Medulla oblongata (tissue), 1 donor: ENCODE measurements around the gene SPHK1.

Experiments used
- DNase-seq: peaks from one replicate; pipeline ENCODE4 v3.0.0-alpha.2; 2015; ENCODE audit errors: extremely low spot score

SPHK1 gene

GRCh38 chr17:76407509-76407908, 23.1 kb downstream of the SPHK1 start:
- DNase-seq, result no peak

GRCh38 chr17:76408037-76408849, 23.8 kb downstream of the SPHK1 start:
- DNase-seq, result peak; percentile 34

GRCh38 chr17:76410328-76410965, 26.0 kb downstream of the SPHK1 start:
- no peak for DNase-seq

- DNase-seq, result no peak
Measured at GRCh38 chr17:76411247-76411646, 26.8 kb downstream of the SPHK1 start.

- DNase-seq, result peak; percentile 64
Measured at GRCh38 chr17:76414334-76415295, 30.2 kb downstream of the SPHK1 start.

- DNase-seq, result no peak
Measured at GRCh38 chr17:76415786-76416185, 31.4 kb downstream of the SPHK1 start.

- no peak for DNase-seq
Measured at GRCh38 chr17:76416457-76416856, 32.0 kb downstream of the SPHK1 start.

GRCh38 chr17:76416899-76417298, 32.5 kb downstream of the SPHK1 start:
- no peak for DNase-seq

GRCh38 chr17:76417499-76418143, 33.2 kb downstream of the SPHK1 start:
- no peak for DNase-seq

- no peak for DNase-seq
Measured at GRCh38 chr17:76419576-76420260, 35.3 kb downstream of the SPHK1 start.

GRCh38 chr17:76420356-76421043, 36.1 kb downstream of the SPHK1 start:
- DNase-seq, result no peak

- peak; percentile 46 for DNase-seq
Measured at GRCh38 chr17:76421044-76421407, 36.6 kb downstream of the SPHK1 start.

GRCh38 chr17:76422406-76422805, 38.0 kb downstream of the SPHK1 start:
- no peak for DNase-seq

- DNase-seq, result no peak
Measured at GRCh38 chr17:76422860-76423259, 38.5 kb downstream of the SPHK1 start.

- no peak for DNase-seq
Measured at GRCh38 chr17:76426853-76427252, 42.4 kb downstream of the SPHK1 start.

GRCh38 chr17:76427501-76428231, 43.3 kb downstream of the SPHK1 start:
- no peak for DNase-seq

GRCh38 chr17:76428511-76428910, 44.1 kb downstream of the SPHK1 start:
- DNase-seq, result no peak

GRCh38 chr17:76431509-76431908, 47.1 kb downstream of the SPHK1 start:
- no peak for DNase-seq

- no peak for DNase-seq
Measured at GRCh38 chr17:76432004-76432403, 47.6 kb downstream of the SPHK1 start.
